BJ (cell line): ENCODE measurements around the gene IFIT3. TPM values are rescaled to one million over a fixed set of nuclear protein-coding genes. Genes with fewer than 3 reads are reported as not detected.

Experiments used
- CTCF ChIA-PET: fragments of 350-600 bp; formaldehyde crosslinking; extraction: SDS; loops from one replicate; lab custom pipeline; 2021; ENCODE audit warnings: antibody characterized with exemption, inconsistent platforms; lab: Yijun Ruan, JAX
- POLR2A ChIA-PET: fragments of 300-600 bp; sonication (Branson Sonifier 250); formaldehyde crosslinking; extraction: SDS; loops from one replicate; lab custom pipeline; 2021; ENCODE audit warnings: antibody characterized with exemption; lab: Charles Lee
- DNase-seq: peaks from one replicate; pipeline ENCODE4 v3.0.0-alpha.2; 2011; ENCODE audit warnings: low read depth
- H3K27me3 ChIP-seq: 2 replicates; pipeline ENCODE4 v1.6.0; 2011; ENCODE audit warnings: low read length; ENCODE audit not compliant: control insufficient read depth, insufficient read depth
- H3K36me3 ChIP-seq: 2 replicates; pipeline ENCODE4 v1.5.1; 2011; ENCODE audit warnings: low read length; ENCODE audit not compliant: control insufficient read depth, insufficient read depth
- H3K4me3 ChIP-seq: 2 replicates; pipeline ENCODE4 v1.5.1; 2011; ENCODE audit warnings: low read depth, mild to moderate bottlenecking, control low read depth, low read length
- CTCF ChIP-seq: IDR thresholded peaks from 2 replicates; pipeline ENCODE4 v1.5.1; 2011; ENCODE audit warnings: low read depth, mild to moderate bottlenecking, control low read depth, inconsistent platforms, low read length, moderate library complexity; ENCODE audit not compliant: insufficient read depth
- polyA plus RNA-seq: library from polyadenylated mRNA; depleted of rRNA; stranded (reverse); fragments of >200 nt; gene quantifications from 2 replicates; pipeline ENCODE4 v1.2.3, GENCODE V29; 2011

The IFIT3 gene
- polyA plus RNA-seq, 1 experiment: 18.7 TPM

- Histone ChIP-seq H3K4me3 (no peak overlapping the region), H3K36me3 (no peaks in the 10 kb centered on the region), H3K27me3 (no peaks in the 10 kb centered on the region)
- DNase-seq: no peak
- no peak for TF ChIP-seq CTCF
- CTCF ChIA-PET: no interaction called here
- POLR2A ChIA-PET: no interaction called here
Measured at GRCh38 chr10:89299031-89299430, 28.8 kb upstream of the IFIT3 start.

GRCh38 chr10:89301232-89301631 is 26.6 kb upstream of the IFIT3 start:
- DNase-seq: no peak
- CTCF ChIA-PET: interaction anchor here (0.5 kb wide), 1 partner anchor 310 kb away, joined by 3 read pairs; the partner anchor contains the start of gene FAS

GRCh38 chr10:89301721-89302445 is 25.9 kb upstream of the IFIT3 start, which contains the start of gene IFIT2:
TSS of gene IFIT2 (plus strand) at chr10:89302046. CDS start at chr10:89302124, 78 bp downstream.
- Histone ChIP-seq H3K4me3 (peak within 1 kb of the TSS; percentile 26), H3K36me3 (0 out of 2 replicates have a peak, but pooled peaks cover 1% of the 10 kb centered on the region), H3K27me3 (no peaks in the 10 kb centered on the region)
- DNase-seq: peak; percentile 64
- ChIA-PET CTCF (interaction anchor here (0.5 kb wide), 1 partner anchor 311 kb away, joined by 3 read pairs; the partner anchor contains the start of gene FAS), POLR2A (interaction anchor here (0.6 to 0.7 kb wide), 3 partner anchors 17 to 70 kb away, joined by 3 to 5 read pairs (median 3); no protein-coding TSS in a partner anchor)
- no peak for TF ChIP-seq CTCF

More at GRCh38 chr10:89301232-89301631, 26.6 kb upstream of the IFIT3 start:
- TF ChIP-seq CTCF: no peak
- peak overlapping the region; percentile 26 for H3K4me3 ChIP-seq
- no peaks in the 10 kb centered on the region for H3K27me3 ChIP-seq
- POLR2A ChIA-PET: interaction anchor here (0.6 to 0.7 kb wide), 2 partner anchors 31 to 70 kb away, joined by 3 read pairs; no protein-coding TSS in a partner anchor
- H3K36me3 ChIP-seq: 0 out of 2 replicates have a peak, but pooled peaks cover under 1% of the 10 kb centered on the region

GRCh38 chr10:89302625-89303024 is 25.2 kb upstream of the IFIT3 start:
- TF ChIP-seq CTCF: no peak
- Histone ChIP-seq H3K27me3 (no peaks in the 10 kb centered on the region), H3K4me3 (peak overlapping the region; percentile 26), H3K36me3 (0 out of 2 replicates have a peak, but pooled peaks cover 1% of the 10 kb centered on the region)
- DNase-seq: no peak
- CTCF ChIA-PET: interaction anchor here (2.0 kb wide), 1 partner anchor 67 kb away, joined by 12 read pairs; no protein-coding TSS in a partner anchor
- POLR2A ChIA-PET: interaction anchor here (0.6 kb wide), 1 partner anchor 18 kb away, joined by 5 read pairs; no protein-coding TSS in a partner anchor

GRCh38 chr10:89303161-89303560 is 24.6 kb upstream of the IFIT3 start:
- ChIA-PET POLR2A (no interaction called here), CTCF (interaction anchor here (1.4 to 2.0 kb wide), 2 partner anchors 52 to 66 kb away, joined by 4 to 12 read pairs; no protein-coding TSS in a partner anchor)
- Histone ChIP-seq H3K27me3 (no peaks in the 10 kb centered on the region), H3K4me3 (peak overlapping the region; percentile 8; the same call in 1 of the 2 replicates), H3K36me3 (0 out of 2 replicates have a peak, but pooled peaks cover 1% of the 10 kb centered on the region)
- TF ChIP-seq CTCF: no peak
- no peak for DNase-seq
